GM19395 (cell line): ENCODE results near the gene RUNX2.

Source experiments
- ATAC-seq: cut with Tn5 transposase; IDR thresholded peaks from one replicate; pipeline ENCODE4 v1.9.1; 2021; ENCODE audit warnings: mild to moderate bottlenecking, moderate library complexity; ENCODE audit not compliant: unreplicated experiment

The RUNX2 gene

DNA sequence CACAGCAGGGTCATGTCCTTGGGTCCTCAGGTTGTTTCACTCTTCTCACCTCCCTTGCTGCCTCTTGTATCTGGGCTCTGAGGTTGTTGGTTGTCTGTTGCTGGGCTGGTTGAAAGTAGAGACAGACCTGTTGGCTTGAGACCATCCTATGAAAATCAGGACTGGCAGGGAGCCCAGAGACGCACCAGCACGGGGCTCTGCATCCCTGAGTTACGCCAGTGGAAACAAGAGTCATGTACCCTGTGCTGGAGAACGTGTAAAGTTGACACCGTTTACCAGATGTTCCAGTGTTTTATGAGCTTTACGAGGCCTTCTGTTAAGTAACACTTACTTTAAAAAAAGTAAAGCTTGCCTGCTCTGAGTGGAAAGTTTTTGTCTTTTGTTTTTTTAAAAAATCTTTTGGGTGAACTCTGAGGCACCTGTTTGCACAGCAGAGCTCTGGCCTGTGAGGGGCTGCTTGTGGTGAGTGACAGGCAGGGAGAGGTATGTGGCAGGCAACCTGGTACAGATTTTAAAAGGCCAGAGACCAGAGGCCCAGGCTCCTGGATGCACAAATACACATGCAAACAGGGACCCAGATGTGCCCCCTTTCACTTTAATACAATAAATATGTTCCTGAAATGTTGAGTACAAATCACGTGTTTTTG lies 309.6 kb downstream of the RUNX2 start:
- no peak for ATAC-seq

DNA sequence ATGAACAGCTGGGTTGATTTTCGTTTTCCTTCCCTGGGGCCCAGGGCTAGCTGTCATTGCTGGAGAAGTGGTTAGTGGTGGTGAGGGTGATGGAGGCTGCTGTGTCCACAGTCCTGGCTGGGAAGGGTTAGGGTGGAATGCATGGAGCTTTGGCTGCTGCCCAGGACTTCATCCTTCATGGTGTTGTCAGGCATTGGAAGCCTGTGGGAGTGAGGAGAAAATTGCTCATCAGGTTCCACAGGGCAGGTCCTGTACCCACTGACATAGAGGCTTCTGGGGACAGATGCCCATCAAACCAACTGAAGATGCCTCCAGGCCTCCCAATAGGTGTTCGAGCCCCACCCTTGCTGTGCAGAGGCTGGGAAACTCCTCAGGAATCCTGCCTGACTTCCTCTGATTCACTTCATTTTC lies 312.0 kb downstream of the RUNX2 start:
- no peak for ATAC-seq

DNA sequence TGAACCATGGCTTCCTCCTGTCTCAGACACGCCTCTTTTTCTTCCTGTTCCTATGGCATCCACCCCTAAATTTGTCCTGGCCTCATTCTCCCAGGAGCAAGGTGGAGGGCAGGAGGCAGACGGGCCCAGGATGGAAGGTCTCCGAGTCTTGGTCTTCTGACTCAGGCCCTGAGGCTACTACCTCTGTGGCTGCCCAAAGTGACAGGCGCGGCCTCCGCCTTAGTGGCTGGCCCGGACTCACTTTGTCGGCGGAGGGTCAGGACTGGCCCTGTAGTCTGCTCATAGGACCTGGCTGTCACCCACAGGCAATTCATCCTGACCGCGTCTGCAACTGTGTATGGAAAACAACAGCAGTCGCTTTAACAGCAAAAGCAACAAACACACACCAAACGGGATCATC lies 312.7 kb downstream of the RUNX2 start:
- no peak for ATAC-seq

- no peak for ATAC-seq
These were observed 314.4 kb downstream of the RUNX2 start for GRCh38 chr6:45642331-45643125.

DNA sequence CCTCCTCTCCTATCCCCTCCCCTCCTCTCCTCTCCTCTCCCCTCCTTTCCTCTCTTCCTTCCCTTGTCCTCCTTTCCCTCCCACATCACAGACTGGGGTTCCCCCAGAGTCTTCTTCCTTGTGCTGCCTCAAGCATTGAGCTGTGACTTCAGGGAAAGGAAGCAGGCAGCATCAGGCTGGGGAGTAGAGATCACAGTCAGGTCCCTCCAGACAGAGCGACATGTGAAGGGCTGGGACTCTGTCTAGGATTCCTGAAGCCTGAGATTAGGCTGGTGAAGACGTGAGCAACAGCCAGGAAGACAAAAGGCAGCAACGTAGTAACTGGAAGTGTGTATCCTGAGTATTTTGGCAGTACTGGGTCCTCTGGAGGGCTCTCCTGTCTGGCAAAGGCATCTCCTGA lies 315.0 kb downstream of the RUNX2 start:
- ATAC-seq: no peak

- no peak for ATAC-seq
These were observed 316.6 kb downstream of the RUNX2 start for GRCh38 chr6:45644720-45645119.

GRCh38 chr6:45645302-45645701 lies 317.2 kb downstream of the RUNX2 start:
- no peak for ATAC-seq

DNA sequence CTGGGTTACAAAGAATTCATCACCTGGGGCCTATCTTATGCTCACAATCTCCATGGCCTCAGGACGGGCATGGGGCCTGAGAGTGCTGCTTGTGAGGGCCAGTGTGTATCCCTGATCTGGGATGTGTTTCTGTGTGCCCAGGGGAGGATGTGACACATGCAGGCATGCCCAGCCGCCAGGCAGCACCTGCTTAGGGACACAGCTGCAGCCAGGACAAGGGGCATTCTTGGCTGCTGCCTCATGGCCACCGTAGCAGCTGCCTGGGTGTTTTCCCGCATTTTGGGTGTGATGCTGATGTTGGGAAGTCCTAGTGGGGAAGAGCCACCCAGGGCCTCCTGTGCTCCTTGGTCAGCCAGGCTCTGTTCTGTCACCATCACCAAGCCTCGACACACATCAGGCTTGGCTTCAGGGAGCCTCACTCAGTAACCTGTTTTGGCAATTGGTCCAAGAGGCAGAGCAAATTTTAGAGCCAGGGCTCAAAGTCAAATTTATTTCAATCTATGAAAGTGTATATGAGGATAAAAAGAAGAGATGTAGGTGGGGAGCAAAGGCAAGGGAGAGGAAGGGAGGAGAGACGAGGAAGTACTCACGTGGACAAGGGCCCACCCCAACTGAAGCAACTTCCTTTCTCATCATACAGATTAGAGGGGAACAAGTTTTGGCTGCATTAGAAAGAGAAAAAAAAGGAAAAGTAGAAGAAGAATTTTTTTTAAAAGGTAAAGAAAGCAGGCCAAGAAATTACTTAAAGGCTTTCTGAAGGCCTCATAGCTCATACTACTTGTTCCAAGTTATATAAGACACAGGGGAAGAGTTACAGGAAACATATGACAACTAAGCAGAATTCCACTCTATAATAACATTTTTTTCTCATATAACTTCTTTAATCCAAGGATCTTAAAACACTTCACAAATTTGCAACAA lies 319.5 kb downstream of the RUNX2 start:
- no peak for ATAC-seq

GRCh38 chr6:45648262-45648620 lies 320.1 kb downstream of the RUNX2 start:
- ATAC-seq: no peak

DNA sequence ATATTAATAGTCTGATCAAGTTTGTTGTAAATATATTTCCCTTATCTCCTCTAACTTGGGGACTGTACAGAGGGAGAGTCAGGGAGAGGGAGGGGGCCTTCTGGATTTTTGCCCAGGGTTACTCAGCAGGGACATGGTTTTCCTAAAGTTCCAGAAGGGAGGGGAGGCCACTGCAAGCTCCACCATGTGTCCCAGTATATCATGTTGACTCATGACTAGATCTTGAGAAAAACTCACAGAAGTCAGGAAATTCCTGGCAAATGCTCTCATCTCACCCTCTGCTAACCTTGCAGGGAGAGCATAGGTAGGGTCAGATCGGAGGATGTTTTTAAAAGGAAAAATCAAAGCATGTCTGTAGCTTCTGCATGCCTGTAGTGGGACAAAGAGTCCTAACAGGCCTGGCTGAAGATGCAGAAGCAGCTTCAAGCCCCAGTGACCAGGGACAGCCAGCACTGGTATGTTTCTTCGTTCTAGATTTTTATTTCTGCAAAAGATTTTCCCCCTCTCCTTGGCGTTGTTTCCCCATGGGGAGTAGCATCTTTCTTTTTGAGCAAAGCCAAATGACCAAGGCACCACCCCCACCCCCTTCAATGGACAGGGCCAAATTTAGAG lies 322.5 kb downstream of the RUNX2 start:
- ATAC-seq: no peak

- ATAC-seq: no peak
These were observed 323.2 kb downstream of the RUNX2 start for GRCh38 chr6:45651301-45651700.

DNA sequence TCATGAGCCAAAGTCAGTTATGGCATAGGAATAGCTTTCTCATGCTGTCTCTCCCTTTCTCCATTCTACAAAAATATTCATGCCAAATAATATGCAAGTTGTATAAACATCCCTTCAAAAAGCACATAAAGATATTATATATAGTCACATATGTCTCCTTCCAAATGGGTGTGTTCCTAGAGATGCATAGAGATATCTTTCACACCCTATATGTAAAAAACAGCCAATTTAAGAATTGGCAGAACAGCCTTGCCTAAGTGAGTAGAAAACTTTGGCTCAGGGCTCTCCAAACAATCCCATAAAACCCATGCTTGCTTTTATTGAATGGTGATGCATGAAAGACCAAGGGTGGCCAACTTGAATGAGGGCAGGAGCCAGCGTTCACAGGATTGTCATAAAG lies 324.3 kb downstream of the RUNX2 start:
- ATAC-seq: no peak

DNA sequence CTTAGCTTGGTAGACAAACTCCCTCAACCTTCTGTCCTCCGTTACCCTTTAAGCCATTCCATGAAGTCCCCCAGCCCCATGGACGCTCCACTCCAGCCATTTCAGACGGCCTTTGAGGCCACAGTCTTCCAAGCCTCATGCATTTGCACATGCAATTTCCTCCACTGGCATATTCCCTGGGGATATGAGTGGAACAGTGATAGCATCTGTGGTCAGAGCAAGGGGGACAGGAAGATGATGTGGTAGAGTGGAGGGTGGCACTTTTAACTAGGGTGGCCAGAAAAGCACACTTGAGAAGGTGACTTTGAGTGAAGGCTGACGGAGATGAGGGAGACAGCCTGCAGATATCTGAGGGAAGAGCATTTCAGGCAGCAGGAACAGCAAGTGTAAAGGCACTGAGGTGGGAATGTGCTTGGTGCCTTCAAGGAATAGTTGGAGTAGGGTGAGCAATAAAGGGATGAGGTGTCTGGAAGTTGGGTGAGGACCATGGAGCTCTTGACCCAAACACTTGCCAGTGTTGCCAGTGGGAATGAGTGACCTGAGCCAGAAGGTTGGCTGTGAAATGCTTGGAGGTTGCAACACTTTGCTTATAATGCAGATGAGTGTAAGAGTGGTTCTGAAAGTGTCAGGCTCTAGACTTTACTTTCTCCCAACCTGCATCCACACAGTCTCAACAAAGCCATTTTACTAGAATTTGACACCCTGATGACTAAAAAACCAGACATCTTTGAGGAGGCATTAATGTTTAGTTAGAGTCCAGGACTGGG lies 325.2 kb downstream of the RUNX2 start:
- no peak for ATAC-seq

DNA sequence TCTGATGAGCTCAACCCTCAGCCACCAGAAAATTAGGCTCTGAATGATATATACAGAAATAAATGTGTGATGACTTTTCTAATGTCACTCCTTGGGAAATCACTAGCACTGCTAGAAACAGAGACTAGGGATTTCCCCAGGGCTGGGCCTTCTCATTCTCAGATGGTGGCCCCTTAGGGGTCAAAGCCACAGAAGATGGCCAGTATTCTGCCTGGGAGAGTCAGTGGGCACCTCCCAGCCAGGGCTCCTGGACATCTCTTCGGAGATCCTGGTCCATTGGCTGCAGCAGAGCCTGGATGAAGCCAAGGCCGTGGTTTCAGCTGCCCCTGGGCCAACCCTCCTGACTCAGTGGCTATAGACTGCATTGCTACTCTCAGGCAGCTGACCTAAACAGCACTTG lies 326.5 kb downstream of the RUNX2 start:
- no peak for ATAC-seq

DNA sequence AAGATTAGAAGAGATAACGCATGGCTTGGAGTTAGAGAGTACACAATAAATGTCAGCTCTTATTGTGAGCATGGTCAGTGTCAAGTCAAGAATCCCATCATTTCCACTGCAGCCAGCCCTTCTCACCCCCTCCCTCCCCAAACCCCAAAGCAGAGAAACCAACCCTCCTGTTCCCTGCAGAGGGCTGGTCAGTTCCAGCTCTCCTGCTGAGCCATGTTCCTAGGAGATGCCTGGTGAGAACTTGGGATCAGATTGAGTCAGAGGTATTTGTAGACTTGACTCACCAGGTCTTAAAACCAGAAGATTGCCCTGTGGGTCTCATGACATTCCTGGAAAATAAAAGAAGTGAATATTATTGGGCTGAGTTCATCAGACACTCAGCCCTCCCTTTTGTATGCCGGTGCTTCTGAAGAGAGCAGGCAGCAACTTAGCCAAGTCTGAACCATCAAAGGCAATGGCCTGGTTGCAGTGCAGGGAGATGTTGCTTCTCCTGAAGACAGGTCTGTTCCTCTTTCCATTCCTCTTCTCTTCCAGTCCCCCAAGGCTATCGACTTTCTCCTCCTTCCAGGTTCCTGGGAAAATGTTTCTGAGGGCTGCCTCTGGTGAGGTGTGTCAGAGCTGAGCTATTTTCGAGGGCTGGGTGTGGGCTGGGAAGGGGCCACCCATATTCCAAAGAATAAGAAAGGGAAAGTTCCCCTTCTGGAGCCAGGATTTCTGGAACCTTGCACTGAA lies 327.8 kb downstream of the RUNX2 start:
- ATAC-seq: no peak

GRCh38 chr6:45657226-45657625 lies 329.1 kb downstream of the RUNX2 start:
- no peak for ATAC-seq

DNA sequence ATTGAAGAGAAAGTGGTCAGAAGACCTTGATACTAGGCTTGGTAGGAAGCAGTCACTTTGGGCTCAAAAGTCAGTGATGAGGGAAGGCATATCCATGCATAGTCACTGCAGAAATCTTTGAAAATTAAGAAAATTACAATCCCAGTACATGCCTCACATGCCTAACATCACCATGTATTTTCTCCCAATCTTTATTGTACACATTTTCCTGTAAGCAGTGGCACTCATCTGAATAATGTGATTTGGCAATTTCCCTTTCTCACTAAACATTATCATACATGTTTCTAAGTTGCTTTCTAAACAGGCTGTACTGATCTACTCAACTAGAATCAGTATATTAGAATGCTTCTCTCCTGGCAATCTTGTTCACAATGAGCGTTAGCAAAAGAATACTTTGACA lies 330.3 kb downstream of the RUNX2 start:
- no peak for ATAC-seq

DNA sequence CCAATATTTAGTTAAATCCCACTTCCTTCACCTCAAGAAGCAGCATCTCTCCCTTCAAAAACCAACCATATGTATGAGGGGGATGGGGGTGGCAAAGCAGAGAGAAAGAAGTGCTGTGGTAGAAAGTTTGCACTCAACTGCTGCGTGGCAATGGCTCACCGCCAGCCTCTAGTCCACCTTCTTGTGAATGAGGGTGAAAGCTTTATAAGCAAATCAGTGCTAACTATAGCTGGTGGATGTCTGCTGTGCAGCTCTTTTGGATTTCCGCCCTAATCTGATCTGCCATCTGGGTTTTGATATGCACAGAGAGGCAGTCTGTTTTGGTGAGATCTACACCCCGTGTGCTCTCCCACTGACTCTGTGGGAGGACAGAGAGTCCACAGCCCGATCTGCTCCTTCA lies 330.8 kb downstream of the RUNX2 start:
- ATAC-seq: no peak

DNA sequence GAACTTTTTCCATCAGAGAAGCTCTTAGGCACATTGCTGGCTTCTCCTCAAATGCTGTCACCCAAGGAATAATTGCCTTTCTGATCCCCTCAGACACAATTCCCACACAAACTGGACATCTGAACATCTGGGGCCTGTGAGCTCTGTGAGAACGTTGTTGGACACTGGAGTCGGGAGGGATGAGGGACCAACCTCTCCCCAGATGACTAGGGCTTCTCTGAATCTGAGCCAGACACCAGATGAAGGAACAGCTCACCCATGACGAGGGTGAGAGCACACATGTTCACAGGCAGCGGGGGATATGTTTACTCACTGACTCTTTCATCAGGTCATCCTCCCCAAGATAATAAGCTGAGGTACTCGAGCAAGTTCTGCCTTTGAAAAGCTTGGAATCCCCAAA lies 333.5 kb downstream of the RUNX2 start:
- ATAC-seq: no peak
